Measurements from ENCODE around the gene PPP1R3C.

Gene PPP1R3C

DNA sequence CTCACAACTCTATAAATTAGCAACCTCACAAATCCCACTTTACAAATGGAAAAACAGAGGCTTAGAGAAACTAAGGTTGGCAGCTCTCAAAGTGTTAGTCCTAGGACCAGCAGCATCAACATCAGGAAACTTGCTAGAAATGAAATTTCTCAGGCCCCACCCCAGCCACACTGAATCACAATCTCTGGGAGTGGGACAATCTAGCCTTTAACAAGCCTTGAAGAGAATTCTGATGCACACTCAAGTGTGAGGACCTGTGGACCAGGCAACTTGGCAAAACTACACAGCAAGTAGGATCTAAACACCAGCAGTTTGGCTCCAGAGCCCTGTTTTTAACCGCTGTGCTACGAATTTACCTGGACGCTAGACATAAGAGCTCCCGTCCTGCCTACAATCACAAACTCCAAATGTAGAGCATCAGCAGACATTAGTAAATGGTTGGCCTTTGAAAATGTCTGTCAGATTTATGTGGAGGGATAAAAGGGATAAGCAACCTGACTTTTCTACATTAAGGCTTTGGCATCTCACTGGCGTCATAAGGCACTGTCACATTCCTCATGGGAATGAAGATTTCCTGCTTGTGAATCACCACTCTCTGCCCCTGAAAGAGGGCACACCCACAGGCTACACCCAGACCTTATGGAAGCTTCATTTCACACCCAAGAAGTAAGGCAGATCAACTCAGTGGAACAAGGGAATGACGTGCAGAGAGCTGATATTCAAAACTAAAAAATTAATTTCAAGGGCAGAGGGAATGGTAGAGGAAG, 34.5 kb downstream of the PPP1R3C start:
- no peak for DNase-seq

DNA sequence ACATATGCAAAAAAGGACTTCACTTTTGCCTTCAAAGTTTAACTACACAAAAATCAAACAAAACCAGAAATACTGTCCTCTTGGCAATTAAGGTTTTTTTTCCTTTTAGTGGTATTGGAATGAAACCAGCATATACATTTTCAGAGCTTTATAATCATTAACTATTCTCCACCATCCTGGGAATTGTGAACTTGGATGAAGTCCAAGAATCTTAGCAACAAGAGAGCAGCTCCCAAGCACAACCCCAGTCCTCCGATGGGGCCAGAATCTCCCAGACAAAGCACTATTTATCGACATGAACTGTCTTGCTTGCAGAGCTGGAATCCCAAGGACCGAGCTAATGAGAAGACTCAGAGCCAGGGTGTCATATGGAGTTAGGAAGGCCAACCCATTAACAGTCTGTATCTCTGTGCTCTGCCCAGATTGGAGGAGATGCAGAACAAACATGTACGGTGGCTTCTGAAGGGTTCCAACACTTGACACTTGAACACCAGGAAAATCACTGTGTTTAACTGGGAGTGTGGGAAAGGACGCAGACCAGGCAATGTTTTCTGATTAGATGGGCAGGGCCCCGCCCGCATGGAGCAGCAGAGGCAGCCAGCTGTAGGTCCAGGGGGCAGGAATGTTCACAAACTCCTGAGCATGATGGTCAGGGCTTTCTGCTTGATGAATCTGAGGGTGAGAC, 35.5 kb downstream of the PPP1R3C start:
- peak; percentile 7 to 66 (median 24) for DNase-seq

DNA sequence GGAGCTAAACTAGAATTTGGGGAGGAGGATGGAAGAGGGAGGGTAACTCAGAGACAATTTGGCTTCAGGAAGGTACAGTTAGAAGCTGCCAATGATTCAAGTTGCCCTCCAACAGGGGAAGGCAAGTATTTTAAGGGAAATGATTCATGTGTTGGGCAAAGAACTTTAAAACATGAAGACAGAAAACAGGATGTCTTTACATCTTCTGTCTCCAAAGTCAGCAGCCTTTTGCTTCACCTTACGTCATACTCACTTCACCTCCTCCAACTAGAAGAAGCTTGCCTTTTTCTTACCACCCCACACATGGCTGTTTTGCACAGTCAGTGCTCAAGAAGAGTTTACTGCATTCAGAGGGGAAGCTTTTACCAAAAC, 36.1 kb downstream of the PPP1R3C start:
- DNase-seq: no peak

DNA sequence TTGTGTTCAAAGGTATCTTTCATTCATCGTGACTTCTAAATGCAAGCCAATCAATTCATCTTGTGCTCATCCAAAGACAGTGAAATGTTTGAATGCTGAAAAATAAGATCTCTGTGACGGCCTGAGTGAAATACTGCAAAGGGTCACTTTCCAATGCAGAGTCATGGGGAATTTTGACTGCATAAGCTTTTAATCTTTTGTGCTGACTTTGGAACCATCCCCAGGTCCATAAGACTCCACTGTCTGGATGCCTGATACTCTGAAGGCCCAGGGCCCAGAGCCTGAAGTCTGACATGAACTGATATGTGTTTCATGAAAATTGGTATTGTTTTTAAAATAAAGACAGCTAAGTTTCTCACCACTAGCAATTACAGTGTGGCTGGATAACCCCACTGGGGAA, 39.0 kb downstream of the PPP1R3C start:
- DNase-seq: no peak

DNA sequence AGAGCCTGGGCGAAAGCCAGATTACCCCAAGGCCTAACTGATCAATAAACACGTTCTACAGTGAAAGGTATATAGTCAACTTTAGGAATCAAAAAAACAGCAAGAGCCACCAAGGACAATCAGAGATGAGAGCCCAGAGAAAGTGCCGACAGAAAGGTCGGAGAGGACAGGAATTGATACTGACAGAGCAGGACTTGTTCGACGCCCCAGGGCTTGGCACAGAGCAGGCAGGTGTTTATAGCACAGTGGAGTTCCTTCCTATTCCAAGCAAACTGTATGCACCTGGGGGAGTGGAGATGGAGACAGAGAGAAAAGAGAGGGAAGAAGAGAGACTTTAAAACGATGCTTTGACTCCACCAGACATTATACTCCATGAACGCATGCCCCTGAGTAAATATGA, 39.5 kb downstream of the PPP1R3C start:
- peak in 1 of 3 experiments; percentile 24 for DNase-seq

DNA sequence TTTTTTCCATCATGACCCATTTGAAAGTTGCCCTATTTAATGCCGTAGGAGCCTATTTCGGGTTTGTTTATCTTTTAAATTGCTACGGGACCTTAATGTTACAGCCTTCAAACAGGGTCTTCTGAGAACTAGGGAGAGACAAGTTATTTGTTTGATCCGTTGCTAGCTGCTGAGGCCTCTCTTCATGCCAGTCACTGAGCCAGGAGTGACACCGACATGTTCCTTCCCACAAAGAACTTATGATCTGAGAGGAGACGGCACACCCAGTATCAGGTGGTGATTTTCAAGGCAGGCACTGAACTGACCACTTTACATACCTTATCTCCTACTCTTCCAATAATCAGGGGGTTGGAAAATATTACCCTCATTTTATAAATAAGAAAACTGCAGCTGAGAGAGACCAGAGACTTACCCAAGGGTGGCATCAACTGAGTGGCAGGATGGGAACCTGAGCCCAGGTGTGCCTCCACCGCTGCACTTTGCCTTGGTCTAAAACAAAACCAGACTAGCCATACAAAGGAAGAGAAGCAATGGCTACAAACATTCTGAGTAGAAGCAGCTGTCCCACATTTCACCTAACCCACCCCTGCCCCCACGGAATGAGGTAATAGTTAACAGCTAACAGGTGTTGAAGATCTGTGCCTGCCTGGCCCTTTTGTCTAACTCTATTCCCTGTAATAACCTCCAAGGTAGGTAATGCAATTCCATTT, 40.5 kb downstream of the PPP1R3C start:
- DNase-seq: peak in 2 of 3 experiments; percentile 43 to 72

DNA sequence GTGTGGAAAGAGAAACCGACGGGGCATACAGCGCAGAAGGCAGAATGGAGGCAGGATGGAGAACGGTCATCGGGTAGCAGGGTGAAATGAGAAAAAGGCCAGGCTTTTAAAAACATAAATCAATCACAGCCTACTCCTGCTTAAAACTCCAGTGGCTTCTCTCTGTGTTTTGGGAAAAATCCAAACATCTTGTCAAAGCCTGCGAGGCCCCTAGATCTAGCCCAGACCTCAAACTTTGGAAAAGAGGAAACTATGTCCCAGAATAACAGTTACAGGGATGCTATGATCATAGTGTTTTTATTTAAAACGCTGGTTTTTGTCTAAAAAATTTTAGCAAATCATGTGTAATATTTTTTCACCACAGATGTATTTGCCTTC, 41.1 kb downstream of the PPP1R3C start:
- DNase-seq: no peak

DNA sequence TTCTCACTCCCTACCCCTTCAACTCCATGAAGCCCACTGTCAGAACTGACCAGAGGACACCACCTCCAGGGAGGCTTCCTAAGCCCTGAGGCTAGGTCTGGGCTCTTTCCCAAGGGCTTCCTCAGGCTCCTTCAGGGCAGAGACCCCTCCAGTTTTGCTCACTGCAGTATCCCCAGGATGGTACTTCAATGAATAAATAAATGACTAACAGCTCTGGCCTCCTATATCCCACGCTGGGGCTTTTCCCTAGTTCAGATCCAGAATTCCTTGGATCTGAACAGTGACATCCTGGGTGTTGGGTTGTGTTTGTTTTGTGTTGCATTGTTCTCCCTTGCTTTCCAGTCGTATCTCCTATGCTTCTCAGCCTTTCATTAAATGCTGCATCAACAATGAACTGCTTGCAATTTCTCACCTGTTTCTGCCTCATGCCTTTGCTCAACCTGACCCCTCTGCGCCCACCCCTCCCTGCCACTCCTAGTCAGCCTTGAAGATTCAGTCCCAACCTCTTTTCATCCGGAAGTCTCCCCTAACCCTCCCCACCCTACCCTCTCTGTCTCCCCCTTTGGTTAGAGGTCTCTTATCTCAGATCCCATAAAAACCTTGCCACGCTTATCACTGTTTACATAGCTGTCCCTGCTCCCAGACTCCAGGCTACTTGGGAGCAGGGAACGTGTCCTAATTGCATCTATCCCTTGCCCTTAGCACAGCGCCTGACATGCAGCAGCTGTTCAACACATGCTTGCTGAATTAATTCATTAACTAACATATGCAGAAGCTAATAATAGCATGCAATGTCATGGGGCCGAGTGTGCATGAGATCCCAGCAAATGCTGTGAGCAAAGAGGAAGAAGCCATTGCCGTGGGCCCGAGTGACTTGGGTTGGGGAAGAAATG, 41.7 kb downstream of the PPP1R3C start:
- DNase-seq: peak in 2 of 3 experiments; percentile 44 to 72

DNA sequence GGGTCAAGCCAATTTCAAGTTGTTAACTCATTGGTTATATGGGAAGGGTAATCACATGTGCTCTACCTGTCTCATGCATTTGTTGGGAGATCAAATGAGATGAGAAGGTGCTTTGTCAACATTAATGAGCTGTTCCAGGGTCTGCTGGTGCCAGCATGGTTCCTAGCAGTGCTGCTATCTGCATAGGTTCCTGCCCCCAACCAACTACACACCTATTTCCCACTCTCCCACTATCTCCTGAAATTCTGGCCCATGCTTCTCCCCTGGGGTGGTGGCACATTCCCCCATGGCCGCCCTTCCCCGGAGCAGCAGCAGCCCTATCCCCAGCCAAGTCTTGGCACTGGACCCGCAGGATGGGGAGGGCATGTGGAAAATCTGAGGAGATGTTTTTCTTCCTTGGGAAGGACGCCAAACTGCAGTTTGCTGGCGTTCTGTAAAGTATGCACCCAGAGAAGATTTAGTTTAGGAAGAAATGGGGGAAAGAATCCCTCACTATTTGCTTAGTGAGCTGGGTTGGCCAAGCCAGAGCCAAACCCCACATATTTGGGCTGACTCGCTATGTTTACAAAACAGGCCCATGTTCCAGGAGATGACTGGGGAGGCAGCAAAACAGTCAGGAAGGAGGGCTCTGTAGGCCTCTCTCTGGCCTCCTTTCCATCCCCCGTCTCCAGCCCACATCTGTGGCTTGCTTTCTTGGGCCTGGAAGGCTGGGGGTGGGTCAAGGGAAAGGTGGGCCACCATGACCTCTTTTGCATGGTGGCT, 42.5 kb downstream of the PPP1R3C start:
- DNase-seq: no peak

DNA sequence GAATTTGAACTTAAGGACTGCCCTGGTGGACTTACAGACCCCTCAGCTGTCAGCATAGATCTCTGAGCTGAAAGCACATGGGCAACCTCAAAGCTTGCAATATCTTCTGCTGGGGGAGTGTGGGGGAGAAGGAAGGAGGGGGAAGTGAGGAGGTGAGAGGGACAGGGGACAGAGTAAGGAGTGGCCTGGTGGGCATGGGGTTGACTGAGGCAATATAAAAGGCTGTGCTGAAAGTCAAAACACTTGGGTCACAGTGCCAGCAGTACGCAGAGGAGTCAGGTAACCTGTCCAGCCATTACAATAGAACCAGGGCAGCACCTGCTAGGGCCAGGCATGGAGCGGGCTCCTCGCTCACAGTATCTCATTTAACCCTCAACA, 43.2 kb downstream of the PPP1R3C start:
- DNase-seq: no peak

DNA sequence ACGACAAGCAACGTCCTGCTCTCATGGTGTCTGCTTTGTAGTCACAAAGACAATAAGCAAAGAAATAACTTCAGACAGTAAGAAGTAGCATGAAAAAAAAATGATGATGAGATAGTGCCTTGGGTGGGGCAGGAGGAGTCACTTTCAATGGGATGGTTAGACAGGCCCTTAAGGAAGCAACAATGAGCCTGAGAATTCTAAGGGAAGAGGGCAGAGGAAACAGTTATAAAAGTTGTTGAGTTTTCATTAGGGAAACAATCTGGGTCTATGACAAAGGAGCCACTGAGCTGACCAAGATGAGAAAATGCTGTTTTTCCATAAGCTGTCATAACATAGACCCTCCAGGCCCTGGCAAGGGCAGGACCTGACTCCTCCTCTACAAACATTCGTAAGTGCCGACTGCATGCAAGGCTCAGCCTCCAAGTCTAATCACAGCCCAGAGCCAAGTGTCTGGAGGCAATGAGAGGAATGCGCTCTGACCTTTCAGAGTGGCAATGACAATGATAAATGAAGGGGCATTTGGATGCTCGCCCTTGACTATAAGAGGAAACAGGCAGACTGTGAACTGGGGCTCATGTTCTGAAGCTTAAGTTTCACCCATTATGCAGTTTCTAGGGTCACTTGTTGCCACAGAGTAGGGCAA, 43.7 kb downstream of the PPP1R3C start:
- no peak for DNase-seq

DNA sequence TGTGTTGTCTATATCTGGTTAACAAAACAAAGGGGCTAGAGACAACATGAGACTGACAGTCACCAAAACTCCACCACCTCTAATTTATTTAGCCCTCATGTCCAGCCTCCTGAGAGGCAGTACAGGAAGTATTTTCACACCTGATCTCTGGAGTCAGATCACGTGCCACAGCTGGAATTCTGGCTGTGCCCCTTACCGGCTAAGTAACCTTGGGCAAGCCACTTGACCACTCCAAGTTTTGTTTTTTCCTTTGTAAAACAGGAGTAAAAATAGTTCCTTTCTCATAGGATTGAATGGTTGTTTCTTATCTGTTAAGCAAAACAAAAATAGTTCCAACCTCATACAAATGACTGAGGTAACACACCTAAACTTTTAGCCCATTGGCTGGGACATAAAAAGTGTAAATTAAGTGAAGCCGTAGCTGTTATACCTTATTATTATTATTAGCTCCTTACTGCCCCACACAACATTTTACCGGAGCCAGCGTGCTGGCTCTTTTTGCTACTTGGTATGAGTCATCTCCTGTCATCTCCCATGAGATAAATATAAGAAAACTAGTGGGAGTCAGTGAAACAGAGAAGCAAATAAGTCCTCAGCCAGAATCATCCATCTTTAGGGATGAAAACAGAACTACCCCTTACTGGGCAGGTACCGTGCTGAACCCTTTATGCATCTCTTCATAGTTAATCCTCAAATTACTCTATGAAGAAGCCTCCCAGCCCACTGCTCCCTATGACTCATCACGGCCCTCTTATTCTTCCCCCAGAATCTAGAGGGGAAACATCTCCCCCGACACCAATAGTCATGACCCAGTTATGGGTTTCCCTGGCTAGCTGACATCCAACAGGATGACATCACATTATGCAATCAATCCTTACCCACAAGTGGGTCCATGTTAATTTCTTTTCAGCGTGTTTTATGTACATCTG, 44.9 kb downstream of the PPP1R3C start:
- no peak for DNase-seq

DNA sequence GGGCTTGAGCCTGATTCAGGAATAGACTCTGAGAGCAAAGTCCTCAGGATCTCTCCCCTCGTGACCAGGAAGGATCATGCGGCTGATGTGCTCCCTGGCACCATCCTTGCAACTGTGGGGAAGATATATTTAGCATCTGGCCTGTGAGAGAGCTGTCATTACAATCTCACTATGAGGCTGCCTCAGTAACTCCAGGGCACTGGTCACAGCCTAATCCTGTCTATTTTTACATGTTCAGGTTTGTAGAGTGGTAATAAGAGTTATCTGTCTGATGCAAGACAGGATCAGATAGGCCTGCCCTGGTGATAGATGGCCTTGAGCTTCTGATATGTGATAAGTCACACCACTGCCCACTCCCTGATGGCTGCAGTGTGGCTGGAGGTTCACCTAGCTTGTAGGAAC, 50.7 kb downstream of the PPP1R3C start:
- DNase-seq: no peak

DNA sequence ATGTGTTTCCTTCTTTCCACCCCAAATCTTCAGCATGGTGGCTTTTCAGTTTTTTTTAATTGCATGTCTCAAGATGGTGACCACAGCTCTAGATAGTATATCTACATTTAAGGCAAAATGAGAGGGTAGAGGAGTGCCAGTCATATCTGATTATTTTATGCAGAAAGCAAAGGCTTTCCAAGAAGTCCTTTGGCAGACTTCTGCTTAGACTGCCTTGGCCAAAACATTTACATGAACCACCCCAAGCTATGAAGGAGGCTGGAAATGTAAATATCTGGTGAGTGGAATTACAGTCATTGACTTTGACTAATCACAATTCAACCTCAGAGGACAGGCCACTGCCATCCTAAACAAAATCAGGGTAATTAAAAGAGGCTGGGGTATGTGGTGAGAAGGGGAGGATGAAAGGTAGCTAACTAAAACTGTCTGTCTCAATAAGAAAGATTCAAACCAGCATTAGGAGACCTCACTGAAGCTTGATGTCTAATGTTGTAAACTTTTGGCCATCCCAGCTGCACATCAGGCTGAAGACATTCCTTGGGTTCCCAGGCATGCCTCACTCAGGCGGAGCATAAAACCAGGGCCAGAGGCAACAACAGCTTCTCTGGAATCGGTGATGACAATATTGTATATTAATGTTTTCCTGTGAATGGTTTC, 53.4 kb downstream of the PPP1R3C start:
- DNase-seq: no peak

Data from NCI-H1417 (cell line).